ENCODE measurements around the gene CLIC6.
"Not testable (repeated sequence)": the region's sequence is repeated elsewhere in the genome, so short reads cannot be mapped to it uniquely, and the experiment has no call there.

DNA sequence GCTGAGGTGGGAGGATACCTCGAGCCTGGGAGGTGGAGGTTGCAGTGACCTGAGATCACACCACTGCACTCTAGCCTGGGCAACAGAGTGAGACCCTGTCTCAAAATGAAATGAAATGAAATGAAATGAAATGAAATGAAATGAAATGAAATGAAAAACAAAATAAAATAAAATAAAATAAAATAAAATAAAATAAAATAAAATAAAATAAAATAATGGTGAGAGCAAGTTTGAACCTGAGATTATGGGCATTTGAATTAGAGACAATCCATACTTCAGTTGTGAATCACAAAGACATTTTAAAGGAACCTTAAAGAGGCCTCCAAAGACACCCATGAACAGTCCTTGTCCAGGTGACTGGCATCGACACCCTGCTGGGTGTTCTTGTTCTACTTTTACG, 49.7 kb downstream of the CLIC6 start:
- TF ChIP-seq, protein P1, sequence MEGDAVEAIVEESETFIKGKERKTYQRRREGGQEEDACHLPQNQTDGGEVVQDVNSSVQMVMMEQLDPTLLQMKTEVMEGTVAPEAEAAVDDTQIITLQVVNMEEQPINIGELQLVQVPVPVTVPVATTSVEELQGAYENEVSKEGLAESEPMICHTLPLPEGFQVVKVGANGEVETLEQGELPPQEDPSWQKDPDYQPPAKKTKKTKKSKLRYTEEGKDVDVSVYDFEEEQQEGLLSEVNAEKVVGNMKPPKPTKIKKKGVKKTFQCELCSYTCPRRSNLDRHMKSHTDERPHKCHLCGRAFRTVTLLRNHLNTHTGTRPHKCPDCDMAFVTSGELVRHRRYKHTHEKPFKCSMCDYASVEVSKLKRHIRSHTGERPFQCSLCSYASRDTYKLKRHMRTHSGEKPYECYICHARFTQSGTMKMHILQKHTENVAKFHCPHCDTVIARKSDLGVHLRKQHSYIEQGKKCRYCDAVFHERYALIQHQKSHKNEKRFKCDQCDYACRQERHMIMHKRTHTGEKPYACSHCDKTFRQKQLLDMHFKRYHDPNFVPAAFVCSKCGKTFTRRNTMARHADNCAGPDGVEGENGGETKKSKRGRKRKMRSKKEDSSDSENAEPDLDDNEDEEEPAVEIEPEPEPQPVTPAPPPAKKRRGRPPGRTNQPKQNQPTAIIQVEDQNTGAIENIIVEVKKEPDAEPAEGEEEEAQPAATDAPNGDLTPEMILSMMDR (optimal IDR thresholded peaks at IDR 0.05 in 1 of 3, IDR thresholded peaks at IDR 0.05 in 1 of 3, conservative IDR thresholded peaks at IDR 0.05 in 1 of 3; ENCODE audit: extremely low read depth in 1 of 3, insufficient read depth in 2 of 3, low read length in 3 of 3) = not testable (repeated sequence)
- not testable (repeated sequence) for TF ChIP-seq EZH2 (IDR thresholded peaks at IDR 0.05; ENCODE audit: low read length)

All from keratinocyte (primary cell).